ENCODE data around the gene LEO1.

GRCh38 chr15:51982770-51983103 lies 11.2 kb upstream of the LEO1 start:
- TF ChIP-seq TAF1 (IDR thresholded peaks at IDR 0.05; ENCODE audit: low read depth, low read length) (no peak), POLR2AphosphoS5 (IDR thresholded peaks at IDR 0.05; ENCODE audit: low read depth, low read length) (no peak)
